Fibroblast of skin of right quadriceps (primary cell): ENCODE data around the gene ARFGEF3.

Experiments
- DNase-seq: peaks from one replicate; pipeline ENCODE4 v3.0.0-alpha.2; 2013

ARFGEF3 gene

GRCh38 chr6:138218449-138218848, 56.7 kb downstream of the ARFGEF3 start, which contains the start of gene PBOV1:
Gene PBOV1 (minus strand): TSS chr6:138218491. CDS start chr6:138218395, 96 bp downstream.
- no peak for DNase-seq

- no peak for DNase-seq
Measured at GRCh38 chr6:138219398-138219797, 57.7 kb downstream of the ARFGEF3 start.

- no peak for DNase-seq
Measured at GRCh38 chr6:138219901-138220300, 58.2 kb downstream of the ARFGEF3 start.

GRCh38 chr6:138222901-138223546, 61.3 kb downstream of the ARFGEF3 start:
- no peak for DNase-seq

GRCh38 chr6:138225953-138226352, 64.2 kb downstream of the ARFGEF3 start:
- DNase-seq = no peak

- DNase-seq = no peak
Measured at GRCh38 chr6:138226700-138227315, 65.1 kb downstream of the ARFGEF3 start.

- no peak for DNase-seq
Measured at GRCh38 chr6:138227316-138227781, 65.6 kb downstream of the ARFGEF3 start.

- DNase-seq = no peak
Measured at GRCh38 chr6:138229072-138229471, 67.3 kb downstream of the ARFGEF3 start.

GRCh38 chr6:138229663-138230179, 68.0 kb downstream of the ARFGEF3 start:
- no peak for DNase-seq

- DNase-seq = no peak
Measured at GRCh38 chr6:138230221-138230620, 68.5 kb downstream of the ARFGEF3 start.

- DNase-seq = no peak
Measured at GRCh38 chr6:138230759-138231380, 69.1 kb downstream of the ARFGEF3 start.

- DNase-seq = no peak
Measured at GRCh38 chr6:138231381-138231886, 69.7 kb downstream of the ARFGEF3 start.

GRCh38 chr6:138234363-138234762, 72.6 kb downstream of the ARFGEF3 start:
- DNase-seq = no peak

GRCh38 chr6:138235205-138235604, 73.5 kb downstream of the ARFGEF3 start:
- DNase-seq = no peak

- no peak for DNase-seq
Measured at GRCh38 chr6:138235693-138236092, 74.0 kb downstream of the ARFGEF3 start.

- no peak for DNase-seq
Measured at GRCh38 chr6:138237463-138237862, 75.7 kb downstream of the ARFGEF3 start.

GRCh38 chr6:138238368-138238767, 76.6 kb downstream of the ARFGEF3 start:
- DNase-seq = no peak

GRCh38 chr6:138239774-138240173, 78.0 kb downstream of the ARFGEF3 start:
- DNase-seq = no peak

GRCh38 chr6:138240476-138241245, 78.9 kb downstream of the ARFGEF3 start:
- DNase-seq = peak; percentile 68

- no peak for DNase-seq
Measured at GRCh38 chr6:138241381-138241780, 79.6 kb downstream of the ARFGEF3 start.

- DNase-seq = no peak
Measured at GRCh38 chr6:138241934-138242333, 80.2 kb downstream of the ARFGEF3 start.

- no peak for DNase-seq
Measured at GRCh38 chr6:138242987-138243592, 81.4 kb downstream of the ARFGEF3 start.
